ENCODE results near the gene MGARP.

MGARP gene

DNA sequence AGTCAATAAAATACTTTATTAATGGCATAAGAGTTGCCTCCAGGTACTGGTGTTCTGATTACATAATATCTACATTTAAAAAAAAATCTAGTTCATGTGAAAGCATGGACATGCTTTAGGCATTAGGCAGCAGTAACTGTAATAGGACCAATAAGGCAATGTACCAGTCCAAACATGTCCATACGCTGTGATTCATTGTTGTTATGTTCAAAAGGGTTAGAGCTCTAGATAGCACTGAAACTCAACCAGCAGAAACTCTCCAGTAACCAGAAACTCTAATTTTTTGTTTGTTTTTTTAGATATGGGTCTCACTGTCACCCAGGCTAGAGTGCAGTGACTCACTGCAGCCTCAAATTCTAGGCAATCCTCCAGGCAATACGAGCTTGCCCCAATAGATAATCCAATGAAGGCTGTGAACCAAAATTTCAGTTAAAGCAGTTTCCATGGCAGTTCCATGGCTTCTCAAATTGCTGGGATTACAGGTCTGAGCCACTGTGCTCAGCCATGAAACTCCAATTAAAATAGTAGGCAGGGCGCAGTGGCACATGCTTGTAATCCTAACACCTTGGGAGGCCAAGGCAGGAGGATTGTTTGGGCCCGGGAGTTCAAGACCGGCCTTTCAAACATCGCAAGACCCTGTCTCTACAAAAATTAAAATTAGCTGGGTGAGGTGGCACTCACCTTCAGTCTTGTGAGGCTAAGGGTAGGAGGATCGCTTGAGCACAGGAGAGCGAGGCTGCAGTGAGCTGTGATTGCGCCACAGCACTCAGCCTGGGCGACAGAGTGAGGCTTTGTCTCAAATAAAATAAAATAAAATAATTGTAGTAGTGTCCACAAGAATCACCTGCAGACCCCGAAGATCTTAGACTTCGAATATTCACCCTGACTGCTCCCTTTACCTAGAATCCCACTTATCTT is 36.3 kb downstream of the MGARP start:
- DNase-seq = no peak

DNA sequence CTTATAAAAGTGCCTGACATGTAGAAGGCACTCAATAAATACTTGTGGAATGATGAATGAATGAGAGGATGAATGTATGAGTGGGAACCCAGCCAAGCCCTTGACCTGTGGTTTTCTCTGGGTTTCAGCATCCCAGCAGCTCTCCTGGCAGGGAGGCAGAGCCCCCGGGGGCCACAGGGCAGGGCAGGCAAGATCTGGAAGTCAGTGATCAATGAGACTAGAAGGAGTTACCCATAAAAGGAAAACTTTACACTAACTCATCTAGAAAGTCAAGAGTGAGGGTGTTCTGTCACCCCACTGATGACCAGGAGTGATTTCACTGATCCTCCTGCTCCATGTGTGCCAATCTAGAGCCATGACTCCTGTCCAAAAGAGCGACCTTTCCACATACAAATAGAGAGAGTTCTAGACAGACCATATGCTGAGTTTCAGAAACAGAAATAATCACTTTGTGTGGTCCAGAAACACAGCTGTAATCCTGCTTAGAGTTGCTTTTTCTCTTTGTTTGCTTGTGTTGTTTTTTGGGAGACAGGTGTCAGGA is 37.4 kb downstream of the MGARP start:
- no peak for DNase-seq

DNA sequence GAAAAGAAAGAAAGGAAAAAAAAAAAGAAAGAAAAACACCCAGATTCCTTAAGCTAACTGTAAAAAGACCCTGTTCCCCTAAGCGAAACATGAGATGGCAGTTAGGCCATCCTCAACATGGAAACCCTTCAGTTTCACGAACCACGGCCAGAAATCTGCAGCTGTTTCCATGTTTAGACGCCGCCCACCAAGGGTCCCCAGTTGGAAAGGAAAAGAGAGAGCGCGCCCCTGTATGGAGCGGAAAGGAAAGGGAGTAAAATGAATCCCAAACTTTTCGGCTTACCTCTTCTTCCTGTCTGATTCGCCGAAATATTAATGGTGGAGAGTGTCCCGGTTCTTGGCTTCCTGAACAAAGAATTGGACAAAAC is 38.3 kb downstream of the MGARP start:
- DNase-seq = no peak

DNA sequence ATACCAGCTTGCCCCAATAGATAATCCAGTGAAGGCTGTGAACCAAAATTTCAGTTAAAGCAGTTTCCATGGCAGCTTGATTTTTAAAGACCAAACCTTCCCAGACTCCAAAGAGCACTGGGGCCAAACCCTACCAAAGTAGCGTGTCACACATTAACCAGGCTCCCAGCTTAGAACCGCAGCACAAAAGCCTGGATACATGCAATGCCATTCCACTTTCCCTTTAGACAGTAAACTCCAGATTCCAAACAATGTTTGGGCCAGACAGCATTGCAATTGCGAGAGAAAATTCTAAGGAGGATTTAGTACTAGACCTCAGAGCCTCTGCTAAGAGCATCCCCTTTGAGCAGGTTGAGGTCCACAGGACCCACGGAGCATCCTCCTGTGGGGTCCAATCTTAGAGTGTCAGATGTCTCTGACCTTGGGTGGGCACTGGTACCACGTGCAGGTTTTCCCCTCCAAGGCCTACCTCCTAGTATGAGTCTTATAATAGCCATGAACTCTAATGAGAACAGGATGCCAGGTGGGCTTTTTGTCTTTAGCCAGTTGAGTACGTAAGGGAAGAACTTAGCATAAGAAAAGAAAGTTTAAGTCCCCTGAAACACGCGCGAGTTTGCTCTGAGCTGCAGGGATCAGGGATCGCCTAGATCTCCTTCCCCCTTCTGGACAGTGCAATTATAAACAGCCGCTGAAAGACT is 38.8 kb downstream of the MGARP start:
- no peak for DNase-seq

DNA sequence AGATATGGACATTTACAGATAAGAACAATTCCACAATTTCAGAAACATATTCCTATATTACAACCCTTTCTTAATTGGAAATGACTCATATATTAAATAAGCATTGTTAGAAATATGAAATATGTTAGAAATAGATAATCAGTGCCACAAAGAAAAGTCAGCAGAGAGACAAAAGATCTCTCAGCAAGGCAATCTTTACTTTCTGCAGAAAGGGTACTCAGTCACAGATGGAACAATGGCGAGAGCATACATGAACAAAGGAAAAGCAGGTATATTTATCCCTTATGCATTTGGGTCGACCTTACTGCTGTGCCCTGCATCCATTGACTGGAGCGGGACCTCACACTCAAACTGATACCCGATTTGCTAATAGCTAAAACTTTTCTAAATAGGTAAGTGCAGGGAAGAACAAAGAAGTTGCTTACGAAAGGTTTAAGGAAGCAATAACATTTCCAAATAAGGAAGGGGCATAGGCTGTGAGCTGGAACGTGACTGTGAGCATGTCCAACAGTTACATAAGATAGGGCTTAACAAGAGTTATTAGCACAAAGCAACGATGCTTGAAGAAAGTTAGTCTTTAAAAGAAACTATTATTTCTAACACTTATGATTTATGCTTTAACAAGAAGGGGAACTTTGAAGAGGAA is 40.8 kb downstream of the MGARP start:
- DNase-seq = no peak

DNA sequence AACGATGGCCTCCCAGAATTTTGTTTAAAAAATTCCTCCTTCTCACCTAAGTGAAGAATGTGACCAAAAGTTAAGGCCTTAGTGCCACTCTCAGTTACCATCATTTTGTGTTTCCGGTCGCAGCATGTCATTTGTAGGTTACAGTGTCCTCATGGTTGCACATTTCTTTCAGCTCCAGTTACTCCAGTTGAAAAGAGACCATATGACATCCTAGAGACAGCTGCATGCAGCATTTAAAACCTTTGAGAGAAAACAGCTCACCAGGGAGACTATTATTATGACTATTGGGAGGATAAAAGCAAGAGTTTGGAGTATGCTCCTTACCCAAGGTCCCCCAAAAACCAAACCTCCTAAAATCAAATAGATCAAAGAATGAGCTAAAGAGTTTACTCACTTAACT is 45.8 kb downstream of the MGARP start:
- DNase-seq = peak; percentile 5

DNA sequence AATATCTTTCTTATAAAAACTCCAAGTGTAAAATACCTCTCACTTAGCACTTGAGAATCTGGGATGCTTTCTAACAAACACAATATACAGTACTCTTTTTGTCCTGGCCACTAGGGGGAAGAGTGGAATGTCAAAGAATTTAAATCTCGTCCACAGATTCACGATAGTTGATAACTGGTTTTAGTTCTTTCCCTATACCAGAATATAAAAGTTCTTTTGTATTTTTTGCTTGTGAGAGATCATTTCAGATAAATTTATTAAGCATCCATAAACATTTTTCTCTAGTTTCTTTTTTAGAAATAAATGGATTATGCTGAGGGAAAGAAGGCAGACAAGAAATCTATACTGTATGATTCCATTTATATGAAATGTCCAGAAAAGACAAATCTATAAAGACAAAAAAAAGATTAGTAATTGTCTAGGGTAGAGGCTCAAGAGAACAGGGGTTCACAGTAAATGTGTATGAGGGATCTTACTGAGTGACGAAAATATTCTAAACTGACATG is 50.4 kb downstream of the MGARP start:
- peak; percentile 2 for DNase-seq

DNA sequence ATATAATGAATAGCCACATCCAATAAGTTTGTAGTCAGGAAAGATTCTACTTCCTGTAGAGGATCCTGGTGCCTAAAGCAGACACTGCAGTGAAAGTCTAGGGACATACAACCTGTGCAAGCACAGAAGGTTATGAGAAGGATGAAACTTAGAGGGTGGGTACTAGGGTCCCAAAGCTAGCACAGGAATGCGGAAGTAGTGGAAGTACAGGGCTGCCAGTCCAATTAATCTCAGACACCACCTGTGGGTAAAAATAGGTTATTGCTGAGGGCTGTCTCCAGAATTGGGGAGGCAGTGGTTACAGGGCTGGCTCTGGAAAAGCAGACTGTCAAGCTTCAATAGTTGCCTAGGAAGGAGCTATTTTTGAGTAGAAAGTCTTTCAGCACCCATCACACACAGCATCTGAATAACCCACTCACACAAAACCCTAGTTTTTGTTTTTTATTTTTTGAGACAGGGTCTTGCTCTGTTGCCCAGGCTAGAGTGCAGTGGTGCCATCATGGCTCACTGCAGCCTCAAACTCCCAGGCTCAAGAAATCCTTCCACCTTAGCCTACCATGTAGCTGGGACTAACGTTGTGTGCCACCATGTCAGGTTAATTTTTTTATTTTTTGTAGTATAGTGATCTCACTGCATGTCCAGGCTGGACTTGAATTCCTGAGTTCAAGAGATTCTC is 52.2 kb downstream of the MGARP start:
- no peak for DNase-seq

DNA sequence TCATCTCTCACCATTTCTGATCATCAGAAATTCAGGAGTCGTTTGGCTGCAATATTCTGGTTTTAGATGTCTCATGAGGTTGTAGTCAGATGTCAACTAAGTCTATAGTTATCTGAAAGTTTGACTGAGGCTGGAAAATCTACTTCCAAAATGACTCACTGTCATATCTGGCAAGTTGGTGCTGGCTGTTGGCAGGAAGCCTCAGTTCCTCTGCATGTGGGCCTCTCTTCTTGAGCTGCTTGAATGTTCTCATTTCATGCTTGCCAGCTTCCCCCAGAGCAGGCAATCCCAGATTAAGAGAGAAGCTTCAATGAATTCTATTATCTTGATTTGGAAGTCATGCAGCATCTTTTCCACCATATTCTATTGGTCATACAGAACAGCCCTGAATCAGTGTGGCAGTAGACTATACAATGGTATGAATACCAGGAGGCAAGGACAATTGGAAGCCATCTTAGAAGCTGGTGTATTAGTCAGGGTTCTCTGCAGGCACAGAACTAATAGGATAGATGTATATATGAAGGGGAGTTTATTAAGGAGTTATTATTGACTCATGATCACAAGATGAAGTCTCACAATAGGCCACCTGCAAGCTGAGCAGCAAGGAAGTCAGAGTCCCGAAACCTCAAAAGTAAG is 56.2 kb downstream of the MGARP start:
- no peak for DNase-seq

DNA sequence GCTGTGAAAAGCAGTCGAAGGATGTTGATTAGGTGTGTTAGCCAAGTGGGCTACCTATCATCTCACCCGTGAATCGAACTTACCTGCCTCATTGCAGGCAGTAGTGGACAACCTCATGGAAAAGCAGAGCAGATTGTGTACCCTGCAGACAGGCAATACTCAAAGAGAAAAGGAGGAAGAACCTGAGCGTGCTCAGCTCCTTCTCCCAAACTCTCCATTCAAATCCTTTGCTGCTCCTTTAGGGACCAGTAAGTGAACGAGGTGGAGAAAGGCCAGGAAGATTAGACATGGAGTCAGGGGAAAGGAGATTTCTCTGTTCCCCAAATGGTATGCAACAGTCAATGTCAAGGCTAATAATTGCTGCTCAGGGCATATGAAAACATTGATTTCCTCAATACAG is 57.8 kb downstream of the MGARP start:
- DNase-seq = no peak

DNA sequence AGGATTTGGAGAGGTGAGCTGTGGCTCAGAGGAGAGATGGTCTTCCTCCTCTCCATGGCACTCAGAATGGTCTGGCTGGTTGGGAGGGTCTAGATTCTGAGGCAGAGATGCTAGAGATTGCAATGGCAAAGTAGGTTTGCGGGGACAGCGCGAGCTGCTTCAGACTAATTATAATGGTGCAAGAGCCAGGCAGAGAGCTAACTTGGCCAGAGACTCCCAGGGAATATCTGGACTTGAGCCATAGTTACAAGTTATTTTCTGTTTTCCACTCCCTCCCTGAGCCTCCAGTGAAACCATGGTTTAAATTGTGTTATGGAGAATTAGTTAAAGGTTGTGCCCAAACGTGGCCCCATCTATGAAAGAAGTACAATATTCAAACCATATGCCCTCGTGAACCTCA is 58.3 kb downstream of the MGARP start:
- DNase-seq = no peak

DNA sequence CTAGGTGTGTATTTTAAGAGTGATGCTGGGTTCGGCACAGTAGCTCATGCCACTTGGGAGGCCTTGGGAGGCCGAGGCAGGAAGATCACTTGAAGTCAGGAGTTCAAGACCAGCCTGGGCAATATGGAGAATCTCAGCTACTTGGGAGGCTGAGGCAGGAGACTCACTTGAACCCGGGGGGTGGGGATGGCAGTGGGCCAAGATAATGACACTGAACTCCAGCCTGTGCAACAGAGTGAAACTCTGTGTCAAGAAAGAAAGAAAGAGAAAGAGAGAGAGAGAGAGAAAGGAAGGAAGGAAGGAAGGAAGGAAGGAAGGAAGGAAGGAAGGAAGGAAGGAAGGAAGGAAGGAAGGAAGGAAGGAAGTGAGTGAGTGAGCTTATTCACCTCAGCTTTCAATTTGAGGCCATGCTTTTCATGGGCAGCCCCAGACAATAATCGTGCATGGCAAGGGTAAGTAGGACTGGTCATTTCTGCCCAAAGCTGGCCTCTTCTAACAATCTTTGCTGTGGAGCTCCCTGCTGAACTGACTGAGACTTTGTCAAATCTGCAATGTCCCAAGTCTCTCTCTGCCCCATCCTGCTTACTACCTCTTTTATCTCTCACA is 60.5 kb downstream of the MGARP start:
- no peak for DNase-seq

Data from NCI-H1694 treated with DMSO at 0.1 percent for 48 hours (cell line).